Activated CD8-positive, alpha-beta memory T cell treated with anti-CD3 and anti-CD28 coated beads, Interleukin-2, amount 50 U/mL, for 1 hour (primary cell): ENCODE measurements around the gene TMEM128.
"Not testable (repeated sequence)": the region's sequence is repeated elsewhere in the genome, so short reads cannot be mapped to it uniquely, and the experiment has no call there.

Experiments
- DNase-seq: peaks from one replicate; pipeline ENCODE4 v3.0.0-alpha.2; 2020; ENCODE audit errors: extremely low read depth

TMEM128 gene

DNA sequence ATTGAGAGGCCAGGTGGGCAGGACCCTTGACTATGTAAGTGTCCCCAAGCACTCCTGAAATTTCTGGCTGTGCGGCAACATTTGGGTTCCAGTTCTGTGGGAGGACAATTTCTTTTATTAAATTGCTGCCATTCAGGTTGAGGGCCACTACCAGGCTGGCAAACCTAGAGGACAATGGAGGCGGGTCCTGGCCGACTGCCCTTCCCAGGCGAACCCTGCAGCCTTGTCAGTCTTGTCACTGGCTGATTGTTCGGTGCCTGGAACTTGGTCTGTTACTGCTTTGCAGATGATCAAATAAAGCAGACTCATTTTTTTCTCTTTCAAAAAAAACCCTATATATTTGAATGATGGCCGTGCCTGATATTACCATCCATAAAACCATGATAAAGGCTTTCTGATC lies 6.6 kb upstream of the TMEM128 start:
- no peak for DNase-seq

DNA sequence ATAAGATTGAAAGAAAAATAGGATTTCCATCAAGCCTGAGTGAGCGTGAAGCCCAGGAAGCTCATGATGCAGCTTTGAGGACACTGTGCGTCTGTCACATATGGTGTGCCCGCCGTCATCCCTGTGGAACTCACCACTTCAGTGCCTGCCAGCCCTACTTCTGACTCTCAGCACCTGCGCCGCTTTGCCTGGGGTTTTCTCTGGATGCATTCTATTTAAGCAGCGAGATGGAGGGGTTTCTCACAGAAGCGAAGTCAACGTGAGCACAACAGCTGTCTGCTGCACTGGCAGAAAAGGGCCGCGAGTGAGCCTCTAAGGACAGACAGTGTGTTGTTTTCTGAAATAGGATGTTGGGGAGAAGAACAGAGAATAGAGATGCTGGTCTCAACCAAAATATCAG lies 6.2 kb upstream of the TMEM128 start:
- no peak for DNase-seq

DNA sequence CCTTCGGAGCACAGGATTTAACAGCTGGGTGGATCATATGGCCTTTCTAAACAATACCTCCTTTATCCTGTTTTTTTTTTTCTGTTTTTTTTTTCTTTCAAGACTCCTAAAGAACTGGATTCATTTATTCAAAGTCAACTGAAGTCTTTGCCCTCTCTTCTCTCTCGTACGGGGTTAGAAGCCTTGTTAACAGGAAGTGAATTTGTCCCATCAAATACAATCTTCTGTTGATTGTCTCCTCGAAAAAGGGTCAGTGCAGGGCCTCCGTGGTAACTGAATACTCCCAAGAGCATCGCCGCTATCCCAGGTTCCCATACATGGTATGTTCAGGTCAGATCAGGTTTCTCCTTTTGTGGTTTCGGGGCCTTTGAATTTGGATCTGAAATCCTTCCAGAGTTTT lies 1.8 kb upstream of the TMEM128 start:
- DNase-seq = no peak

DNA sequence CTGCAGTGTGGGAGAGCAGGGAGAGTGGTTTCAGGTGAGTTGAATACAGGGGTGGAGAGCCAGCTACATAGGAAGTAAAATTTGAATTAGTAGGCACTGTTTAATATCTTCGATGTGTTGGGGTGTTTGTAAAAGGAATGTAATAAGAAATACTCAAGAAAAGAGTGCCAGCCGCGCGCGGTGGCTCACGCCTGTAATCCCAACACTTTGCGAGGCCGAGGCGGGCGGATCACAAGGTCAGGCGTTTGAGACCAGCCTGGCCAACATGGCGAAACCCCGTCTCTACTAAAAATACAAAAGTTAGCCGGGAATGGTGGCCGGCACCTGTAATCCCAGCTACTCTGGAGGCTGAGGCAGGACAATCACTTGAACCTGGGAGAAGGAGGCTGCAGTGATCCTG lies 1.3 kb upstream of the TMEM128 start:
- not testable (repeated sequence) for DNase-seq

DNA sequence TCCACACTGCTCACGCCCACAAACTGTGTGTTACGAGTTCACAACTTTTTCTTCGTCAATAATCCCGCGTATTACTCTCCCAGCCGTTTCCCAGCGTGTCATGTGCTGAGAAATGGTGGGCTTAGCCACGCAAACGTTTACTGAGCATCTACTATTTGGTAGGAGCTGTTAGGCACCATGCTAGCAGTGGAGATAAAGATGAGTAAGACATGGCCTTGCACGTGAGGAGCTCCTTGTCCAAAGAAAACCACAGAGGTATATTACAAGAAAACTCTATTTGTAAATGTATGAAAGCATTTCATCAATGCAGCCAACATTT lies 821 bp upstream of the TMEM128 start:
- no peak for DNase-seq

DNA sequence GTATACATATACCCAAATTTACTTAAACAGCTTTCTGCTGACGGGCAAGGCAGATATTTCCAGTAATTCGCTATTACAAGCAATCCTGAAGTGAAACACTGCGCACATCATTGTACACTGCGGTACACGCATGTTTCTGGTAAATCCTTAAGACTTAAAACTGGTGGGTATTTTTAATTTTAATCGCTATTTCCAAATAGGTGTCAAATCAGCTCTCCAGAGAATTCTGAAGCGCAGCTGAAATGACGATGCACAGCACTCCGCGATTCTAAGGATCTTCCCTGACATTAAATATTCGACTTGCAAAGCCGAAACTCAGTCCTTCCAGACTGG lies 361 bp downstream of the TMEM128 start:
- no peak for DNase-seq

DNA sequence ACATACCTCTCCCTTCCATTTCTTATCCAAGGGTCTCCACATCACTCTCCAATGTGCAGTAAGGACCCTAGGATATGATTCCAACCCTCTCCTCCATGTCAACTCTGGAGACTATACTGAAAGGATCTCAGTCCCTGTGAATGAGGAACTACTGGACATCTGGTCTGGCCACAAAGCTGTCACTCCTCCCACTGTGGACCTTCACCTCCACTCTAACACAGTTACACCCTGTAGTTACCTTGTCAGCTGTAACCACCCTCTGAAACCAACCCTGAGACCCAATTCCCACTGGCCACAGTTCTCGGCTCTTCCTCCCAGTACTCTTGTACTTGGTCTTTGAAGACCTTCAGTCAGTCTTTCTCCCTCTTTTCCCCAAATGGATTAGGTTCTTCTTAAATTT lies 2.9 kb downstream of the TMEM128 start:
- DNase-seq = no peak

DNA sequence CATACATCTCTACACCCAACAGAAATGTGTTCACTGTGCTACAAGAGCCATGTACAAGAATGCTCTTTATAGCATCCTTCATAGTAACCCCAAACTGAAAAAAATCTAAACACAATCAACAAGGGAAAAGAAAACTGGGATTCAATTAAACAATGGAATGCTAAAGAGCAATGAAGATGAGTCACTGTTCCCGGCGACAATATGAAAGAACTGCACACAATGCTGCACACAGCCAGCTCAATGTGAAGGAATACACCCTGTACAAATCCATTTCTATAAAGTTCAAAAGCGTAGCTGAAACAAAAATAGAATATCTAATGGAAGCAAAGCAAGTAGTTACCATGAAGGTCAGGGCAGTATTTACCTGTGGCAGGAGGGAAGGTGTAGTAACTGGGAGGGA lies 8.5 kb downstream of the TMEM128 start:
- not testable (repeated sequence) for DNase-seq

DNA sequence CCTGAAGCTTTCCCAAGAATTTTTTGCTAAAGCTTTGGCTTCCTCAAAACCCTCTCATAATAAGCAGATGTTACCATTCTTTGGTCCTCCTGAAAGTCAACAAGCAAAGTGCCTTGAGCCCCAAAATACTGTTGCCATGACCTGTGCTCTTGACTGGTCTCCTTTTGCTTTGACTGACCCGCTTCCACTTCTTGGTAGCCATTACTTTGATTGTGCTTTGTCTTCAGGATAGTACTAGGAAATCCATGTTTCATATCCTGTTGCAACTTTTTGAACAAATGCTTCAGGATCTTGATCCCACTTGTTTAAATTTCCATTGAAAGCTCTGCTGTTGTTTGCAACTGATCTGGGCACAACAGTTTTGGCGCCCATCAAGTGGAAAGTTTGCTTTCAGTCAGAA lies 14.4 kb downstream of the TMEM128 start:
- DNase-seq = no peak

DNA sequence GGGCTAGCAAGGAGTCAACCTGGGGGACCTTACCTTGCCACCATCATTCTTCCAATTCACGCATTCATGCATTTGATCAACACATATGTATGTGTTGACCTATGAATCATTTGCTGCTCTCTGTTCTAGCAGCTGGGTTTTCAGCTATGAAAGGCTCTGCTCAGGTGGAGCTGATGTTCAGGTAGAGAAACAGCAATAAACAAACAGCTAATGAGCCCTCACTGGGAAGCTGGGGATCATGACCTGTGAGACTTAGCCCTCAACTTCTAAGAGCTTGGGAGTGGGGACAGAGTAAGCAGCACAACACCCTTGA lies 19.7 kb downstream of the TMEM128 start:
- DNase-seq = no peak

DNA sequence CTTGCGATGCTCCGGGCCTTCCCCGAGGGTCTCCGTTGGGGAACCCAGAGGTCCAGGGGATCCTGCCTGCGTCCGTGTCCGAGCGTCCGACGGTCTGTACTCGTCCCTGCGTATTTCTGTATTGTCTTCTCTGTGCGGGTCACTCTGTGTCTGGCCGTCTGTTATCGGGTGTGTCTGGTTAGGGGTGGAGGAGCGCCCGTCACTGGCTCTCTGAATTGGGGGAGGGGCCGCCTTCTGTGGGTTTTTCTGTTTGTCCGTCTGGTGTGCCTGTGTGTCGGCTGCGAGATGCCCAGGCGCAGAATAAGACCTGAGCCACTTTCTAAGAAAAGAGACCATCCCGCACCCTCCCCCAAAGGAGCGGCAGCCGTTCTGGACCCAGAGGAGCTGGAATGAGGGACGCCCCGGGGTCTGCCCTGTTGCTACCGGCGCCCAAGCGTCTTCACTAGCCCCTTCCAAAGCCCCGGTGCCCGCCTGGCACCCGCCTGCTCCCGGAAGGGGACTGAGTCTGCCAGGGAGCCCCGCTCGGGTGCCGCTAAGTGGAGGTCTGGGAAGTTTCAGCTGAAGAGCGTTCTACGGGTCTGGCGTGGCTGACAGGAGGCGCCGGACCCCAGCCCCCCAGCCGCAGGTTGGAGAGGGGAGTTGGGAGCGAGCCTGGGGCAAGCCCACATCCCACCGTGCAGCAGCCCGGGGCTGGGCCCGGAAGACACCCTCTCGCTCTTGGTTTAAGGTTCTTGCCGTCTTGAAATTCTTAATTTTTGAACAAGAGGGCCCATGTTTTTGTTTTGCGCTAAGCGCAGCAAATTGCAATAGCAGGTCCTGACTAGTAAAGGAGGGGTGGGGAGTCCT lies 20.3 kb downstream of the TMEM128 start:
- DNase-seq = no peak

DNA sequence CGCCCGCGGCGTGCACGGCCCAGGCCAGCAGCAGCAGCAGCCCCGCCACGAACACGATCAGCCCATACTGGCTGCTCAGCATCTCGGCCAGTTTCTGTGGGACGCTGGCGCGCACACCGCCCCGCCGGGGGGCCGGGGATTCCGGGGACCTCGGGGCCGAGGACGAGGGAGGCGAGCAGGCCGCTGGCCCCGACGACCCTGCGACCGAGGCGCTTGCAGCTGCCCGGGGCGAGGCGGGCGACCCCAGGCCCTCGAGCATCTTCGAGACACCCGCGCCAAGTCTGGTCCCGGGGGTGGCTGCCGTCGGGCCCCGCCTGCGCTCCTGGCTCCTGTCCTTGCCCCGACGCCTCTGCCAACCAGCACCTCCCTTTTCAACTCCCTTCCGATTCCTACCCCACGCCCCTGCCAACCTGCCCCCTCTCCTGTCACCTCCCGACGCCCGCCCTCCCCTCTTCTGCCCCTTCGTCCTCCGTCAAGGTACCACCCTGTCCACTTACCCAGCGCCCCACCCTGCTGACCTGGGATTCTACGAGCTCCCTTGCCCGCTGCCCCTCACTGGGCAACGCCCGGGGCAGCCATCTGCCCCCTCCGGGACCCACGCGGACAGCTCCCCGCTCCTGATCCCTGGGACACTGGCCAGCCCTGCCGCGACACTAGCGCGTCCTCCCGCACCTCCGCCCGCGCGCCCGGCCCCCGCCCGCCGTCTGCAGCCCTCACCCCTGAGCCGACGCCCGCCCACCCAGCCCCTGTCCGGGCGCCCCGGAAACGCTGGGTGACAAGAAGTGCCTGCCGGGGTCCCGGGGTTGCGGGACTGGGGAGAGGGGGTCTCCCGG lies 21.2 kb downstream of the TMEM128 start, which contains the start of gene OTOP1:
OTOP1 (minus strand) TSS at position 324 of the 833 bp plus-strand sequence; CDS start at position 259, 65 bp downstream.
- DNase-seq = no peak

DNA sequence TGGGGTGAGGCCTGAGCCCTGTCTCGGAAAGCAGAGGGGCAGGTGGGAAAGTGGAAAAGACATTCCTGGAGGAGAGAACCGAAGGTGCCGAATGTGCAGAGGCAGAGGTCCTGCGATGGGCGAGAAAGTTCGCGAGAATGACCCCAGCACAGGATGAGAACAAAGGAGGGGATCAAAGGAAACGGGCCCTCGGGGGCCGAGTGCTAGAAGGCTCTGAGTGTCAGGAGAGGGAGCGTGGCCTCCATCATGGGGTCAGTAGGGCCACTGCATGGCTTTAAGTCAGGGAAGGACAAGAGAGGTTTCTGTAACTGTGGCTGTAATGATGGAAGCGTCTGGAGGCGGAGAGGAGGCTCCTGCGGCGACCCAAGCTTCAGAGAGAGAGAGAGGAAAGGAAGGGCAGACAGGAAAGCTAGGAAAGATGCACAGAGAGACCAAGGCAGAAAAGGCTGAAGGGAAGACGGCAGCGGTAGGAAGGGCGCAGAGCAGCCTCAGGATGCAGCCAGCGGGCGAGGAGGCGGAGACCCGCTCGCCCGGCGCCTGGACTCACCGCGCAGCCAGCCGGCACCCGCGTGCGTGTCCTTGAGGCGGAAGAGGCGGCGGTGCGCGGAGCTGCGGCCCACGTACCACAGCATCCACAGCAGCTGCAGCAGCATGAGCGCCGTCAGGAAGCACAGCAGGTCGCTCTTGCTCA lies 22.0 kb downstream of the TMEM128 start:
- DNase-seq = no peak

DNA sequence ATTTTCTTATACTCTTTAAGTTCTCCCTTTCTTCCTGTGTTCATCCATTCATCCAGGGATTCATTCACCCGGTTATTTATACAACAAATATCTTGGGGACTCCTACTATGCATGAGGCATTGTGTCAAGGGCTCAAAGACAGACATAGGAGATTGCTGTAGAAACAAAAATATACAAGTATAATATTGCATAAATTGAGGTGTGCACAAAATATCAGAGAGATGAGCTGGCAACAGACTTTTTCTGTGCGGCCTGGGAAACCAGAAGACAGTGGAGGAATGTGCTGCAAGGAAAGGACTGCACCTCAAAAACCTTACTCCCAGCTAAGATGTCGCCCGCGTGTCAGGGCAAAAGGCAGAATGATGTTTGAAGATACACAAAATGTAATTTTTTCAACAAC lies 30.9 kb downstream of the TMEM128 start:
- no peak for DNase-seq

DNA sequence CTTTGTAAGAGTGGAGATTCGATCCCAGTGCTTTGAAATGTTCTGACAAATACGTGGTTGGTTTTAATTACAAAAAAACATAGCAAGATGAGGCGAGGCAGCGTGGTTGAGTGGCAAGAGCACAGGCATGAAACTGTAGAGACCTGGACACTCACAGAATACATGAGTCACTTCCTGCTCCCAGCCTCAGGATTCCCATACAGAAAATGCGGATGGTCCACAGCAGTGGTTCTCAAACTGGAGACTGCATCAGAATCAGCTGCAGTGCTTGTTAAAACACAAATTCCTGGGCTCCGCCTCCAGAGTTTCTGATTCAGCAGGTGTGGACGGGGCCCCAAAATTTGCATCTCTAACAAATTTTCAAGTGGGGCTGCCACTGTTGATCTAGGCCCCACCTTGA lies 31.4 kb downstream of the TMEM128 start:
- DNase-seq = no peak

DNA sequence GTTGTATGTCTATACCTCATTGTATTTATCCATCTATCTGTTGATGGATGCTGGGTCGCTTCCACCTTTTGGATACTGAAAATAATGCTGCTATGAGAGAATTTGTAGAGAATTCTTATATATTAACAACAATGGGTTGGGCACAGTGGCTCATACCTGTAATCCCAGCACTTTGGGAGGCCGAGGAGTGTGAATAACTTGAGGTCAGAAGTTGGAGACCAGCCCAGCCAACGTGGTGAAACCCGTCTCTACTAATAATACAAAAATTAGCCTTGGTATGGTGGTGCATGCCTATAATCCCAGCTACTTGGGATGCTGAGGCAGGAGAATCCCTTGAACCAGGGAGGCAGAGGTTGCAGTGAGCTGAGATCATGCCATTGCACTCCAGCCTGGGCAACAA lies 34.3 kb downstream of the TMEM128 start:
- not testable (repeated sequence) for DNase-seq

DNA sequence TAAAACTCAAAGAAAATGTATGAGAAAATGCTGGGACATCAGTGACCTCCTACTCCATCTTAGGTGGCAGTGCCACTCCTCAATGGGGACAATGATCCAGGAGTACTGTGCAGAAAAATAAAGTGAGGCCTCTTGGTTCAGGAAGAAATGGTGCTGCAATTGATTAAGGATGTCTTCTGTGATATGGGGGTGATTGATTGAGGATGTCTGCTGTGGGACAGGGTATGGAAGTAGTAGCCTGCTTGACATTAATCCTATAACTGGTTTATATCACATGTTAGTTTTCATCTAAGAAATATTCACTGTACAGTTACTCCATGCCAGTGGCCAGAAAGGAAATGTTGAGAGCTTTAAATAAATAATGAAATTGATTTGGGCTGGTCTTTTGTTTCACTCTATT lies 41.8 kb downstream of the TMEM128 start:
- DNase-seq = no peak

DNA sequence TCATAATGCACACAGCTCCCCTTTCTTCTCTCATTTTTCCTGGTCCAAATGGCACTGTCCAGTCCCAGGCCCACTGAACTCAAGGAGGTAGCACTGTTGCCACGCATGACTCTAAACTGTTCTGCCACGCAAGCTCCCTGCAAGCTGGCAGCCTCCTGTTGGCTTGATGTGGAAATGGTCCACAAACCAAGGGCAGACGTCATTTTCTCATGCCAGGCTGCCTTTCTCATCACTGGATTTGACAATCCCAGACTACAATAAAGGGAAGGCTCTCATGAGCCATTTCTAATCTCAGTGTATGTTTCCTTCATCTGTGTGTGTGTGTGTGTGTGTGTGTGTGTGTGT lies 43.6 kb downstream of the TMEM128 start:
- DNase-seq = no peak

DNA sequence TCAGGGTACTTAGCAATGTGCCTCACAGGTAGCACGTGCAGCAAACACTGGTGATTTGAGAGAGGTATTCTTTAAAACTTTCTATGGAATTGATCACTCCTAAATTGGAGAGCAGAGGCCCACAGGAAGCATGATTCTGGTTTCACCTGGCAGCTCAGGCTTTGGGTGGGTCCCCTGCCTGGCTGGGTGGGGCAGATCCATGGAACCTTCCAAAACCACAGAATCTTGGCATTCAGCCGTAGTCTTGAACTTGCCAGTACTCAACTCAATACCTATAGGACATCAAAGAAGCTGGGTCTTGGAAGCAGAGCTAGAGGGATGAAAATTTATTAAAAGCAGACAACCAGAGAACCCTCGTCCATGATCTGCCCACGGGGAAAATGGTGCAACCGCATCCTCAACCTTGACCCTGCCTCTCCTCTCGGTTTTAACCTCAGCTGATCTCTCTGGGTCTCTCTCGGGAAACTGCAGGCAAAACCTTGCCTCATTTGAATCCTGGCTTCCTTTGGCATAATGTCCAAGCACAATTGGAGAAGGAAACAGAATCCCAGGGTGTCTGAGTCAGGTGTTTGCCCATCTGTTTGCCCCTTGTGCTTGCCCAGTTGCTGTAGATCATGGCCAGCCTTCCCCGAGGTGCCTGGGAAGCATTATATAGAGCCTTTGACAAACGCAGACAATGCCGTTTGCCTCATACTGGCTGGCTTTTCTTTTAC lies 44.2 kb downstream of the TMEM128 start:
- DNase-seq = no peak

DNA sequence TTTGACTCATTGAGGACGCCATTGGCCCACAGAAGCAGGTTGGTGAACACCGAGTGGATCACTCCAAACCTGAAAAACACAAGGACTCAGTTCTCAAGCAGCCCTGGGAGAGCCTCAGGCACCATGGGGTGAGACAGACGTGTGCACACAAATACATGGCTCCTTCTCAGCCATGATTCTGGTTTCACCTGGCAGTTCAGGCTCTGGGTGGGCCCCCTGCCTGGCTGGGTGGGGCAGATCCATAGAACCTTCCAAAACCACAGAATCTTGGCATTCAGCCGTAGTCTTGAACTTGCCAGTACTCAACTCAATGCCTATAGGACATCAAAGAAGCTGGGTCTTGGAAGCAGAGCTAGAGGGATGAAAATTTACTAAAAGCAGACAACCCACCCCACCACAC lies 45.5 kb downstream of the TMEM128 start:
- no peak for DNase-seq

DNA sequence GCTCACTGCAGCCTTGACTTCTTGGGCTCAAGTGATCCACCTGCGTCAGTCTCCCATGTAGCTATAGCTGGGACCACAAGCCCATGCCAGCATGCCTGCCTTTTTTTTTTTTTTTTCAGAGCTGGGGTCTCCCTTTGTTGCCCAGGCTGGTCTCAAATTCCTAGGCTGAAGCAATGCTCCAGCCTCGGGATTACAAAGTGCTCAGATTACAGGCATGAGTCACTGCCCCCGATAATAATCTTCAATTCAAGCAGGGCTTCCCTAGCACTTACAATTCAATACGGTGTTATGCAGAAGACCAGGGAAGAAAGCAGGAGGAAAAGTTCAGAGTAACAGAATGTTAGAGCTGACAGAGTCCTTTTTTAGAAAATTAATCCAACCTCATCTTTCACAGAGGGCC lies 47.4 kb downstream of the TMEM128 start:
- no peak for DNase-seq

DNA sequence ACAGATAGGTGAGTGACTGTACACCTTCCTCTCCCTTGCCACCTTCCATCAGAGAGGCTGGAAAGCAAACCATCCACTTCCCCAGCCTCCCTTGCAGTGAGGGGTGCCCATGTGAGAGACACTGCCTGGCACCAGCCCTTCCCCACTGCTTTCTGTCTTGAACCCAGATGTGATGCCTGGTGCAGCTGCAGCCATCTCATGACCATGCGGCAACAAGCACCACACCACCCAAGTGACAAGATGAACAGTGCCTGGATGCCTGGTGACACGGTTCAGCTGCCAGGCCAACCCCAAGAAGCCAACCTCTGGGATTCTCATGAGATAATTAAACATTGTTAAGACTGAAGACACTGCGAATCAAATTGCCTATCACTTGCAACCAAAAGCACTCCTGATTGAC lies 52.7 kb downstream of the TMEM128 start:
- DNase-seq = no peak
